Thyroid gland (tissue), 4 donors: ENCODE data around the gene ZNF227.

Experiments used
- CTCF ChIP-seq, 6 experiments: fragments of 200-600 bp in 3 of 6; fragments of 450-650 bp in 3 of 6; sonication (generic) in 3 of 6; IDR thresholded peaks; one replicate each; pipeline ENCODE4 v1.5.1; 2016 to 2019; ENCODE audit warnings: antibody characterized with exemption in 6 of 6, mild to moderate bottlenecking in 2 of 6, inconsistent platforms in 1 of 6, moderate library complexity in 1 of 6
- POLR2A ChIP-seq, 2 donors: fragments of 450-650 bp; IDR thresholded peaks; one replicate each; pipeline ENCODE4 v1.6.1; 2017; ENCODE audit warnings: antibody characterized with exemption in 2 of 2, mild to moderate bottlenecking in 2 of 2, moderate library complexity in 1 of 2

- TF ChIP-seq CTCF (IDR thresholded peaks at IDR 0.05), result no peak
- TF ChIP-seq POLR2A (IDR thresholded peaks at IDR 0.05), result no peak
Measured at GRCh38 chr19:44284968-44285367, 72.6 kb downstream of the ZNF227 start.
